ENCODE measurements around the gene PAQR5.
"Not testable (repeated sequence)": the region's sequence is repeated elsewhere in the genome, so short reads cannot be mapped to it uniquely, and the experiment has no call there.

PAQR5 gene

DNA sequence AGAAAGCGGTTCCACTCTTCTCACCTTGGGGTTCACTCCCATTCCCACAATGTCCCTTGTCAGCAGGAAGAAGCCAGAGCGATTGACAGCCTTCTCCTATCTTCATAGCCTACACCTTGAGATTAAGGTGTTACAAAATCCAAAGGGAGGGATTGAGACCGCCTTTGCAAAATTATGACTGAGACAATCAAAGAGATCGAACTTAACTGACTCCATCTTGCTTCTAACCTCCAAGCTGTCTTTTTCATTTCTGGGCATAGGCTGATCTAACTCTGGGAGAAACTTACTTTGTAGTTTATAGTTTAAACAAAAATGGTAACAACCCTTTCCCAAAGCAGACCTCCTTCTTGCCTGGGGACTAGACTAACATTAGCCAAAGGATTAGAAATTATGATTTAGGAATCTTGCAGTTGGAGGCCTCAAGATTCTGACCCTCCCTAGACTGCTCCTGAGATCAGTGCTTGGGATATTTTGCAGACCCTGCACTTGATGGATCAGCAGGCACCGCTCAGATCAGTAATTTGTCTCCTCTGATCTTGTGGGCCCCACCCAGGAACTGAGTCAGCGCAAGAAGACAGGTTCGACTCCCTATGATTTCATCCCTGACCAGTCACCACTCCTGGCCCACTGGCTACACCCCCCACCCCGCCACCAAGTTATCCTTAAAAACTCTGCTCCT lies 40.0 kb downstream of the PAQR5 start:
- no peak overlapping the region for H3K4me3 ChIP-seq (ENCODE audit: low read length)
- DNase-seq (ENCODE audit: low read depth), result peak; percentile 86
- no peak for TF ChIP-seq CTCF (IDR thresholded peaks at IDR 0.05; ENCODE audit: insufficient read depth, low read depth, low read length, missing control alignments)

- DNase-seq (ENCODE audit: low read depth); H3K4me3 ChIP-seq (ENCODE audit: low read length): not testable (repeated sequence)
These were observed 40.5 kb downstream of the PAQR5 start for GRCh38 chr15:69339214-69339543.

- no peak for TF ChIP-seq CTCF (IDR thresholded peaks at IDR 0.05; ENCODE audit: insufficient read depth, low read depth, low read length, missing control alignments)
- no peak overlapping the region for H3K4me3 ChIP-seq (ENCODE audit: low read length)
- no peak for DNase-seq (ENCODE audit: low read depth)
These were observed 41.7 kb downstream of the PAQR5 start for GRCh38 chr15:69340243-69340900.

DNA sequence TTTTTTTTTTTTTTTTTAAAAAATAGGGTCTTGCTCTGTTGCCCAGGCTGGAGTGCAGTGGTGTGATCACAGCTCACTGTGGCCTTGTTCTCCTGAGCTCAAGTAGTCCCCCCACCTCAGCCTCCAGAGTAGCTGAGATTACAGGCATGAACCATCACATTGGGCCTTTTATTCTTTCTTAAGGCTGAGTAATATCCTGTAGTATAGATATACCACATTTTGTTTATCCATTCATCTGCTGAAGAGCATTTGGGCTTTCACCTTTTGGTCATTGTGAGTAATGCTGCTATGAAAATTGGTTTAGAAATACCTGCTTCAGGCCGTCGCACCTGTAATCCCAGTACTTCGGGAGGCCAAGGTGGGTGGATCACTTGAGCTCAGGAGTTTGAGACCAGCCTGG lies 42.6 kb downstream of the PAQR5 start:
- no peak for TF ChIP-seq CTCF (IDR thresholded peaks at IDR 0.05; ENCODE audit: insufficient read depth, low read depth, low read length, missing control alignments)
- peak; percentile 71 for DNase-seq (ENCODE audit: low read depth)
- H3K4me3 ChIP-seq (ENCODE audit: low read length), result no peak overlapping the region

GRCh38 chr15:69342460-69343076 lies 43.9 kb downstream of the PAQR5 start:
- H3K4me3 ChIP-seq (ENCODE audit: low read length), result no peak overlapping the region
- no peak for TF ChIP-seq CTCF (IDR thresholded peaks at IDR 0.05; ENCODE audit: insufficient read depth, low read depth, low read length, missing control alignments)
- no peak for DNase-seq (ENCODE audit: low read depth)

DNA sequence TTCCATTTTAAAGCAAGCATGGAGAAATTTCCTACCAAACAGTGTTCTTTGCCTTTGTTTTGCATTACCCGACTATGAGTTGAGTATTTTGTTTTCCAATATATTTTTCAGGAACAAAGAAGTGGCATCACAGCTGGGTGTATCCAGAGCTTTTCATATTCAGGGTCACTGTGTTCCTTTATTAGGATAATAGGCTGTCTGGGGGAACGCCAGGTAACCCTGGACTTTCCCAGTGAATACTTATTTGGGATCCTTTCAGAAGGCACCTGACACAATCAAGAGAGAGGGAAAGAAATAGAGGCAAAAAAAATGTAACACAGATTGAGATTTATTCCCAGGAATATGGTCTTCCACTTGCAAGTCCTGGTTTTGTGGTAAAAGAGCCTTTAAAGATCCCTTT lies 44.4 kb downstream of the PAQR5 start:
- DNase-seq (ENCODE audit: low read depth), result no peak
- no peak for TF ChIP-seq CTCF (IDR thresholded peaks at IDR 0.05; ENCODE audit: insufficient read depth, low read depth, low read length, missing control alignments)
- H3K4me3 ChIP-seq (ENCODE audit: low read length), result no peak overlapping the region

GRCh38 chr15:69344238-69344637 lies 45.5 kb downstream of the PAQR5 start:
- no peak for TF ChIP-seq CTCF (IDR thresholded peaks at IDR 0.05; ENCODE audit: insufficient read depth, low read depth, low read length, missing control alignments)
- DNase-seq (ENCODE audit: low read depth), result no peak

More at GRCh38 chr15:69344238-69344637, 45.5 kb downstream of the PAQR5 start:
- H3K4me3 ChIP-seq (ENCODE audit: low read length), result no peak overlapping the region

Measured in epithelial cell of esophagus (primary cell).